Adrenal gland (tissue), 5 donors: Measurements from ENCODE around the gene CLEC16A.

Source experiments
- CTCF ChIP-seq, 6 experiments: fragments of 450-650 bp in 4 of 6; fragments of 200-600 bp in 2 of 6; sonication (generic) in 1 of 6; IDR thresholded peaks; 1 replicate in 5 of 6; 2 replicates in 1 of 6; pipeline versions ENCODE4 v1.5.1 to v1.8.0; 2016 to 2021; ENCODE audit warnings: antibody characterized with exemption in 6 of 6, mild to moderate bottlenecking in 2 of 6, moderate library complexity in 1 of 6
- POLR2A ChIP-seq, 2 donors: fragments of 450-650 bp; IDR thresholded peaks; one replicate each; pipeline ENCODE4 v1.6.1; 2017; ENCODE audit warnings: antibody characterized with exemption in 2 of 2, mild to moderate bottlenecking in 2 of 2, moderate library complexity in 1 of 2
- donor health status: DM: no; HTN: no; CAD: no.

DNA sequence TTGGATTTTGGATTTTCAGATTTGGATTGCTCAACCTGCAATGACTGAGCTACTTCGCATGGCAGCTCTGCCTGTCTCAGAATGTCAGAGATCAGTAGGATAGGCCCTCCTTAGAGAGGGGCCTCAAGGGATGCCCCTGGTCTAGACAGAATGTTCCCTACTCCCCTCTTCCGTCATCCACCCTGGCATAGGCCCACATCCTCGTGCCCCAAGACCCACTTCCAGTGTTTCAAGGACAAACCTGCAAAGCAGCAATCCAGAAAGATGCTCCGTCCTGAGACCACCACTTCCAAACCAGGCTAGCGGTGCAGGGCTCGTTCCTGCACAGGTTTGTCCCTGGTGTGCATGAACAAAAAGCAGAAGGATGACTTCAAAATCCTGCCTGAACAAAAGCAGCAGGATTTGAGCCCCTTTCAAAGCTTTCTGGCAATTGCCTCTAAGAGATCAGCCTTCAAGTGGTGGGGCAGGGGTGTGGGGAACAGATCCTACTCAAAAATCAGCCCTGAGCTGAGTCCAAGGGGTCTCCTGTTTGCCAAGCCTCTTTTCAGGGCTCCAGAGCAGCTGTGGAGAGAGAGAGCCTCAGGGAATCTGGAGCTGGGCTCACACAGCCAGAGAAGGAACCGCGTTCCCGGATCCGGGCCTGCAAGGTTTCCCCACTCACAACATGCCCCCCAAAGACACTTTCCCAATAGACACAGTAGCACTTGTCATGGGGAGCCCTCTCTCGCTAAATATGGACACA, 190.5 kb downstream of the CLEC16A start:
- no peak for TF ChIP-seq CTCF (IDR thresholded peaks at IDR 0.05)
- no peak for TF ChIP-seq POLR2A (IDR thresholded peaks at IDR 0.05)
